Measurements from ENCODE around the gene DUOX1. TPM values are rescaled to one million over a fixed set of nuclear protein-coding genes. Genes with fewer than 3 reads are reported as not detected.

The DUOX1 gene
- total RNA-seq, 1 donor from 2014 or later: 327 TPM

DNA sequence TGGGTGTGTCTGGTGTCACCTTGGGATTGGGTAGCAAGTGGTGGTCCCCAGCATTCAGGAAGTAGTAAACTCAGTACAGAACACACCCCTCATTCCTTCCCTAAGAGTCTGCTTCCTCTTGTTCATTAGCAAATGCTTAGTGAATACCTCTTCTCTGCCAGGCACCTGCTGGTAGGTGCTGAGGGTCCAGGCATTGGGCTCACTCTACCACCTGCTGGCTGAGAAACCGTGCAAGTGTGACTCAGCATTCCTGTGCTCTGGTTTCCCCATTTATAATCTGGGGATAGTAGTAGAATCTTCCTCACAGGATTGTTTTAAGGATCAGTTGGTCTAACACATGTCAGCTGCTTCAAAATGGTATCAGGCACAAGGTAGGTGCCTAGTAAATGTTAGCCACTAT, 53.2 kb downstream of the DUOX1 start:
- peaks cover 16% of the 10 kb centered on the region for H3K4me1 ChIP-seq
- no peaks in the 10 kb centered on the region for H3K36me3 ChIP-seq
- no peaks in the 10 kb centered on the region for H3K27me3 ChIP-seq
- no peak for DNase-seq
- H3K27ac ChIP-seq: no peak overlapping the region
- intact Hi-C loops (cut with DNase I): no loop called here
- H3K9me3 ChIP-seq: no peaks in the 10 kb centered on the region
- H3K4me3 ChIP-seq: no peak overlapping the region
- TF ChIP-seq CTCF (IDR thresholded peaks at IDR 0.05): no peak
- ATAC-seq: no peak

DNA sequence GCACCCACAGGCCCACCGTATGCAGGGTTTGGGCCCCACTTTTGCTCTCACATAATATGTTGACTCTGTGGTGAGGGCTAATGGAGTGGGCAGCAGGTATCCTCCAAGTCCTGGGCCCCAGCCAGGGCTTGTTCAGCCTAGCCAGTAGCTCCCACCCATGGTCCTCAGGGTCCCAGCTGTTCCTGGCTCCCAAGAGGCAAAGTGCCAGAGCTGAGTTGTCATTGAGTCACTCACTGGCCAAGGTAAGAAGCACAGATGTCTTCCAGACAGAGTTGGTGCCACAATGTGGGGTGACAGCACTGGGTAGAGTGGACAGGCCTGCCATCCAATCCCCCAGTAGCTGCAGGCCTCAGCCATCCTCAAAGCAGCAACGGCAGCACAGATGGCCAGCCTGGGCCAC, 53.7 kb downstream of the DUOX1 start:
- ATAC-seq: no peak
- Histone ChIP-seq H3K27ac (no peak overlapping the region), H3K4me1 (peaks cover 21% of the 10 kb centered on the region), H3K27me3 (no peaks in the 10 kb centered on the region), H3K9me3 (no peaks in the 10 kb centered on the region), H3K4me3 (no peak overlapping the region), H3K36me3 (no peaks in the 10 kb centered on the region)
- no peak for DNase-seq
- intact Hi-C loops (cut with DNase I): no loop called here
- TF ChIP-seq CTCF (IDR thresholded peaks at IDR 0.05): no peak

DNA sequence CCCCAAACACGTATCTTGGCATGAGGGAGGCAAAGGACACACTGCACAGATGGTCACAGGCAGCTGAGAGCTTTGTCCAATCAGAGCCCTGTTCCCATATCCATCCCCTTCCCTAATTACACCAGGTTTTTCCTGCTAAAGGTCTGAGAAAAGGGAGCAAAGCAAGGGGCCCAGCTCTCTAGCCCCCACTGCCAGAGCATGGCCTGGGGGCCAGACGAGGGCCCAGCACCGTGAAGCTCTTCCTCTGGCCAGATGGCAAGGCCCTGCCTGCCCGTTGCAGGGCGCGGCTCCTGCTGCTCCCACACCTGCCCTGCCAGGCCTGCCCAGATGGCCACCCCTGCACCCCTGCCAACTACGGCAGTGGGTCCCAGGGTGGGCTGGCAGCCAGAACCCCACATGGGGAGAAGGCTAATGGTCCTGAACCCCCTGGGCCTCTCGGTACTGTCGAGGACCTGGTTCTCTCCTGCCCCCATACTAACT, 54.8 kb downstream of the DUOX1 start:
- TF ChIP-seq CTCF (IDR thresholded peaks at IDR 0.05): no peak
- Histone ChIP-seq H3K9me3 (no peaks in the 10 kb centered on the region), H3K27me3 (no peaks in the 10 kb centered on the region), H3K27ac (no peak overlapping the region), H3K4me3 (no peak overlapping the region), H3K36me3 (no peaks in the 10 kb centered on the region), H3K4me1 (peaks cover 23% of the 10 kb centered on the region)
- ATAC-seq: no peak
- no peak for DNase-seq
- intact Hi-C loops (cut with DNase I): no loop called here

GRCh38 chr15:45185069-45185779, 55.4 kb downstream of the DUOX1 start:
- no peak for DNase-seq
- H3K27me3 ChIP-seq: no peaks in the 10 kb centered on the region
- ATAC-seq: no peak
- H3K4me3 ChIP-seq: no peak overlapping the region
- peaks cover 20% of the 10 kb centered on the region for H3K4me1 ChIP-seq
- no peaks in the 10 kb centered on the region for H3K9me3 ChIP-seq
- no peaks in the 10 kb centered on the region for H3K36me3 ChIP-seq
- intact Hi-C loops (cut with DNase I): no loop called here
- H3K27ac ChIP-seq: no peak overlapping the region
- TF ChIP-seq CTCF (IDR thresholded peaks at IDR 0.05): no peak

GRCh38 chr15:45185903-45186770, 56.3 kb downstream of the DUOX1 start:
- TF ChIP-seq CTCF (IDR thresholded peaks at IDR 0.05): no peak
- intact Hi-C loops (cut with DNase I): no loop called here
- Histone ChIP-seq H3K9me3 (no peaks in the 10 kb centered on the region), H3K4me3 (peak overlapping the region; percentile 72), H3K36me3 (no peaks in the 10 kb centered on the region), H3K4me1 (peaks cover 17% of the 10 kb centered on the region), H3K27ac (peak overlapping the region; percentile 60), H3K27me3 (no peaks in the 10 kb centered on the region)
- ATAC-seq: no peak
- no peak for DNase-seq
